ENCODE results near the gene HTR1E.

GRCh38 chr6:87029711-87030314 is 92.5 kb downstream of the HTR1E start:
- TF ChIP-seq POLR2AphosphoS5 (IDR thresholded peaks at IDR 0.05) (no peak), EP300 (IDR thresholded peaks at IDR 0.05; ENCODE audit: low read depth) (no peak)
- TF ChIP-seq, protein P1, sequence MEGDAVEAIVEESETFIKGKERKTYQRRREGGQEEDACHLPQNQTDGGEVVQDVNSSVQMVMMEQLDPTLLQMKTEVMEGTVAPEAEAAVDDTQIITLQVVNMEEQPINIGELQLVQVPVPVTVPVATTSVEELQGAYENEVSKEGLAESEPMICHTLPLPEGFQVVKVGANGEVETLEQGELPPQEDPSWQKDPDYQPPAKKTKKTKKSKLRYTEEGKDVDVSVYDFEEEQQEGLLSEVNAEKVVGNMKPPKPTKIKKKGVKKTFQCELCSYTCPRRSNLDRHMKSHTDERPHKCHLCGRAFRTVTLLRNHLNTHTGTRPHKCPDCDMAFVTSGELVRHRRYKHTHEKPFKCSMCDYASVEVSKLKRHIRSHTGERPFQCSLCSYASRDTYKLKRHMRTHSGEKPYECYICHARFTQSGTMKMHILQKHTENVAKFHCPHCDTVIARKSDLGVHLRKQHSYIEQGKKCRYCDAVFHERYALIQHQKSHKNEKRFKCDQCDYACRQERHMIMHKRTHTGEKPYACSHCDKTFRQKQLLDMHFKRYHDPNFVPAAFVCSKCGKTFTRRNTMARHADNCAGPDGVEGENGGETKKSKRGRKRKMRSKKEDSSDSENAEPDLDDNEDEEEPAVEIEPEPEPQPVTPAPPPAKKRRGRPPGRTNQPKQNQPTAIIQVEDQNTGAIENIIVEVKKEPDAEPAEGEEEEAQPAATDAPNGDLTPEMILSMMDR (IDR thresholded peaks at IDR 0.05): peak in 4 of 5 experiments; percentile 19 to 45 (median 36)
